ENCODE results near the gene PCSK7.

GRCh38 chr11:117226388-117227385, 5.2 kb downstream of the PCSK7 start:
- TF ChIP-seq CTCF (optimal IDR thresholded peaks at IDR 0.05 in 1 of 3, IDR thresholded peaks at IDR 0.05 in 1 of 3, conservative IDR thresholded peaks at IDR 0.05 in 1 of 3; ENCODE audit: extremely low read depth in 1 of 3, insufficient read depth in 2 of 3, low read length in 3 of 3) (peak; percentile 69 to 76 (median 76)), EZH2 (IDR thresholded peaks at IDR 0.05; ENCODE audit: low read length) (no peak)

All from keratinocyte (primary cell).